Inflammatory macrophage (primary cell): ENCODE measurements around the gene CTDSP2.
"Not testable (repeated sequence)": the region's sequence is repeated elsewhere in the genome, so short reads cannot be mapped to it uniquely, and the experiment has no call there.

ENCODE experiments used
- DNase-seq, 2 donors: peaks; one replicate each; pipeline ENCODE4 v3.0.0-alpha.2; 2020 to 2022
- total RNA-seq, 18 experiments: gene quantifications; one replicate each; lab custom pipeline; 2026; ENCODE audit warnings: mixed read lengths in 6 of 18, inconsistent platforms in 2 of 18; lab: John Stamatoyannopoulos, UW

Gene CTDSP2
- 30.0 to 142 (median 58.7) reads per million in 18 experiments for total RNA-seq

- DNase-seq = peak; percentile 98
Measured at GRCh38 chr12:57846577-57847319, at the start of gene CTDSP2. Gene CTDSP2 (minus strand): TSS chr12:57846729. CDS start chr12:57846435, 294 bp downstream.

- no peak for DNase-seq
Measured at GRCh38 chr12:57896115-57896433, 49.5 kb upstream of the CTDSP2 start.

- DNase-seq = no peak
Measured at GRCh38 chr12:57895389-57896114, 49.0 kb upstream of the CTDSP2 start.

GRCh38 chr12:57894399-57895292 lies 48.1 kb upstream of the CTDSP2 start:
- no peak for DNase-seq

DNA sequence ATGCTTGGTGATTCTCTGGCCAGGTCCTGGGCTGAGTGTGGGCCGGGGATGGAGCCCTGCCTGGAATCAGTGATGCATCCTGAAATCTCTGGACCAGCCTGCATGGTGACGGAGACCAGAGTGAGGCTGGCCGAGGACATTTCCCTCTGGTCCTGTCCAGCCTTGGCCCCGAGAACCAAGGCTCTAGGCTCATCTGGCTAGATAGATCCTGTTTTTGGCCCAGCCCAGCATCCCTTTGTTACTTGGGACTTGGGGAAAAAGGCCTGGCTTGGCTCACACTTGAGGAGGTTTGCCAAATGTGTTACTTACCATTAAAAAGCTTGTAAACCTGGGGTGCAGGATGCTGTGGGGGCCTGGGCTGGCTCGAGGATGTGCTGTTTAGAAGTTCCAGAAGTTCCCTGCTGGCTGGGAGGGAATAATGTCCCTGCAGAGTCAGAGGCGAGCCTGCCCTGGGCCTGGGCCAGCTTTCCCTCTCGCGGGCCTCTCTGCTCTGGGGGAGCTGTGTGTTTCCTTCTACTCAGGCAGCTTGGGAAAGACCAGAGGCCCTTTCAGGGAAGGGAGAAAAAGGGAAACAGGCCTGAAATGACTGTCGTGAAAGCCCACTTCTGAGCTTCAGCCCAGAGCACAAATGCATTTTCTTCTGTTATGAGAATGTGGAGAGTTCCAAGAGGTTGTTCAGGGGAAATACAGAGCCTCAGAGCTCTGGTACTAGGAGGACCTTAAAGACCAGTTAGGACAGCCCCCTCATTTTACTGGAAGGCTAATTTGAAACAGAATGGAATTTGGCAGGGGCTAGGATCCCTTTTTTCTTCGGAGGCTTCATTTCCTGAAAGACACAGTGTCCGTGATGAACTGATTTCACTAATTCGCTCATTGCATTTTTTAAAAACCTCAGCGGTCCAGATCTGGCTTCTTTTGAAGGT lies 47.2 kb upstream of the CTDSP2 start:
- DNase-seq = peak; percentile 67 to 69

DNA sequence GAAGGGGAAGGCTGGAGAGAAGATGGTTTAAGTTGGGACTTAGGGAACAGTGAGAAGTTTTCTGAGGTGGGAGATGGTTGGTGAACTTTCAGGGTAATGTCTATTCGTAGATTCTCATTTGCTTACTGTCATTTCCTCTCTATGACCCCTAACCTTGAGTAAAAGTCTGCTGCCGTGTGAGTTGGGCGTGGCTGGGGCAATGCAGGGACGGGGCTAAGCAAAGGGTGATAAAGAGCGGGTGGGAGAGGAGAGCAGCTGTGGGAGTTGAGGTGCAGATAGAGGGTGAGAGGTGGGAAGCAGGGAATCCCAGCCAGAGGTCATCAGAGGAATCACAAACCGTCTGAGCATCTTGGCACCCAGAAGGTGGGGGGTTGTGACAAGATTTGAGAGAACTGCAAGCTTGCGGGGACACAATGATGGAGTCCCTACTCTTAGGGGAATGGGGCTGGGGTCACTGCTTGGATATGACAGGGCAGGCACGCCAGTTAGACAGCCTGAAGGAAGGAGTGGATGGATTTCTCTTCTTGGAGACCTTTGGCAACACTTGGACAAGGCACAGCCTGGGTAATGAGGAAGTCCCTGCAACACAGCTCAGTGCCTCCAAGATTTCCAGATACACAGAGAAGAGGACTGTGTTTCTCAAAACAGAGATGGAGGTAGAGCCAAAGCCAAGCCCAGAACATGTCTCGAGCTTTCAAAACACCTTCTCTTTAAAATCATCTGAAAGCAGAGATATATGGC lies 45.9 kb upstream of the CTDSP2 start:
- DNase-seq = peak; percentile 36 to 45

- no peak for DNase-seq
Measured at GRCh38 chr12:57891542-57892228, 45.2 kb upstream of the CTDSP2 start.

- DNase-seq = no peak
Measured at GRCh38 chr12:57890191-57891115, 43.9 kb upstream of the CTDSP2 start.

DNA sequence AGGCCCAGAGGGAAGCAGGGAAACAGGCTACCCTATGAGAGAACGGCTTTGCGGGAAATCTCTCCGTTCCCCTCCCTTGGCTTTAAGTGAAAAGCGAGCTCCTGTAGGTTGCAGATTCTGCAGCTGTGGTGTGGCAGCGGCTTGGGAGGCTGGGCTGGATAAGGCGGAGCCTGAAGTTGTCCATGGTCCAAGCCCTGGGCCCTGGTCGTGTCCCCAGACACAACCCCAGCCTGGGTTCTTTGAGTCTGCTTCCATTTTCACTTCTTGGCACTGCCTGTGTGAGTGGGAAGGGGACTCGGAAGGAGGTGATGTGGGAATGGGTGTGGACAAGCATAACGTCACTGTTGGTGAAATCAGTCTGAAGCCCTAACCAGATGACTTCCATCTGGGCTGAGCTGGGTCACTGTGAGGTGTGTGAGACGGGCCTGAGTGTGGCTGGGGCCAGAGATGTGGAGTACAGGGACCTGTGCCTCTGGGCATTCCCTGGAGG lies 43.0 kb upstream of the CTDSP2 start:
- no peak for DNase-seq

DNA sequence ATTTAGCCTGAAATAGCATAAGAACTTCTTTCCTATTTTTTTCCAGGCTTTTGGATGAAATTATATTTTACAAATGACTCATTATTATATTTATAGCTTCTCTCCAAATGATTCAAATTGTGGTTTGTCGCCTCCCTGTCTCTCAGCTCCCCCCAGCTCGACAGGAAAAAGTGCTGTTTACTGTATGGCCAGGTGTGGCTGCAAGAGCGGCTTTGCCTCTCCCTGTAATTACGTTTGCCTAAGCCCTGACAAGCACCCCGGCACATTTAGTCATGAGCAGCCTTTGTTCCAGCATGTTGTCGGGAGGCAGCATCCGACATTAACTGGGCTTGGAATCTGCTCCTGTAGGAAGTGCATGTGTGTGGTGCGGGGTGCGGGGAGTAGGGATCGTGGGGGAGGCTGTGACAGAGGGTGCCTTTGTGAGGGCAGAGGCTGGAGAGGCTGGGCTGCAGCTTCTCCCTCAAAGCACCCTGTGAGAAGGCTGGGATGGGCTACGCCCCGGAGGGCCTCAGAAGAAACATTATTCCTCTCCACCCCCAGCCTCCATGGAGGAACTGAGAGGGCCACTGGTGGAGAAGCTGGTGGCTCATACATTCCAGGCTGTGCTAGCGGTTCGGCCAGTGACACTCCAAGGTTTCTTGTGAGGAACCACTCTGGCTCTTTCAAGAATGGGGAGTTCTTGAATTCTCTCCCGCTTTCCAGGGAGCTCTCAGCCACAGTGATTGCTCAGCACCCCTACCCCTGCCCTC lies 42.1 kb upstream of the CTDSP2 start:
- peak in 1 of 2 donors; percentile 40 for DNase-seq

- DNase-seq = no peak
Measured at GRCh38 chr12:57887631-57888408, 41.3 kb upstream of the CTDSP2 start.

DNA sequence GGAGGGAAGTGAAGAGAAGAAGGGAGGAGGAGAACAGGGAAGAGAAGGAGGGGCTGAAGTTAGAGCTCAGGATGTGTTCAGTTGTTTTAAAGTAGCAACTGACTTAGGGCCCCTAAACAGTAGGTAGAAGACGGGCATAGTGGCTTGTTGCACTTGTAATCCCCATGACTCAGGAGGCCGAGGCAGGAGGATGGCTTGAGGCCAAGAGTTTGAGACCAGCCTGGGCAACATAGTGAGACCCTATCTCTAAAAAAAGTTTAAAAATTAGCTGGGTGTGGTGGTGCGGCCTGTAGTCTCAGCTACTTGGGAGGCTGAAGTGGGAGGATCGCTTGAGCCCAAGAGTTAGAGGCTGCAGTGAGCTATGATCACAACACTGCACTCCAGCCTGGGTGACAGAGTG lies 40.4 kb upstream of the CTDSP2 start:
- not testable (repeated sequence) for DNase-seq

DNA sequence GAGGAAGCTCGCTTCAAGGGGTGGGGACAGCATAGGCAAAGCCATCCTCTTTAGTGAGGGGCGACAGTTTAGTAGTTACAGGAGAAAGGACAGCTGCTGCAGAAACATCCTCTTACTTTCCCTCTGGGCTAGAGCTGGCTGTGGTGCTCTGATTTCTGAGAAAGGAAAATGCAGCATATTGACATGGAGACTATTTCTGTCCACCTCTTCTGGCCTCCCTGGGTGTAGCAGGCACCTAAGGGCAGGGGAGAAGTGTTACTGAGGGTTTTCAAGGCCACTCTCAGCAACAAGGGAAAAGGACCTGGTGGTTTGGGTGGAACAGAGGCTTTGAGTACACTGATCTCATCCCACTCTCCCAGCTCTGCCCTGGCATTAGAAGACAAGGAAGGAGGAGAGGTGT lies 40.0 kb upstream of the CTDSP2 start:
- DNase-seq = no peak

DNA sequence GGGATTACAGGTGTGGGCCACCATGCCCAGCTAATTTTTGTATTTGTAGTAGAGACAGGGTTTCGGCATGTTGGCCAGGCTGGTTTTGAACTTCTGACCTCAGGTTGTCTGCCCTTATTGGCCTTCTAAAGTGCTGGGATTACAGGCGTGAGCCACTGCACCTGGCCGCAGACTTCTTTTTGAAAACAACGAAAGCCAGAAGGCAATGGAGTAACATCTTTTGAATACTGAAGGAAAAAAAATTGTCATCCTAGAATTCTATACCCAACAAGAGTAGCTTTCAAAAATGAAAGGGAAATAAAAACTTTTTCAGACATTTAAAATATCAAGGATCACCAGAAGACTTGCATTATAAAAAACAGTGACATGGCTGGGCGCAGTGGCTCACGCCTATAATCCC lies 38.7 kb upstream of the CTDSP2 start:
- no peak for DNase-seq

- no peak for DNase-seq
Measured at GRCh38 chr12:57883700-57884099, 37.2 kb upstream of the CTDSP2 start.

DNA sequence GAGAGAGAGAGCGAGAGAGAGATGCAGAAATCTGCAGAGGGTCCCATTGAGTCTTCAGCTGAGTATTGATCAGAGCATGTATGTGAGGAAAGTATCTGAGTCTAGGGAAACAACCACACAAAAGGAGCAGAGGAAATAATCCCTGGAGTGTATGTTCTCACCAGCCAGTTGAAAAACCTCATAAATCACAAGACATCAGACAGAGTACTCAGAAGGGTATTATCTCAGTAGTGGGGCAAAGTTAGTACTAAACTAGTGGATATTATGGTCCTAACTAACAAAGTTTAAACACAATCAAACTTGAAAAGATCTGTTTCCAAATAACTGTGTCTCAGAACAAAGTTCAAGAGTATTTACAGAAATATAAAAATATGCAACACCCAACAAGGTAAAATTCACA lies 36.5 kb upstream of the CTDSP2 start:
- no peak for DNase-seq

- no peak for DNase-seq
Measured at GRCh38 chr12:57882575-57882974, 36.0 kb upstream of the CTDSP2 start.

GRCh38 chr12:57881475-57881874 lies 34.9 kb upstream of the CTDSP2 start:
- DNase-seq = no peak
